ENCODE results near the gene EPHA3.

DNA sequence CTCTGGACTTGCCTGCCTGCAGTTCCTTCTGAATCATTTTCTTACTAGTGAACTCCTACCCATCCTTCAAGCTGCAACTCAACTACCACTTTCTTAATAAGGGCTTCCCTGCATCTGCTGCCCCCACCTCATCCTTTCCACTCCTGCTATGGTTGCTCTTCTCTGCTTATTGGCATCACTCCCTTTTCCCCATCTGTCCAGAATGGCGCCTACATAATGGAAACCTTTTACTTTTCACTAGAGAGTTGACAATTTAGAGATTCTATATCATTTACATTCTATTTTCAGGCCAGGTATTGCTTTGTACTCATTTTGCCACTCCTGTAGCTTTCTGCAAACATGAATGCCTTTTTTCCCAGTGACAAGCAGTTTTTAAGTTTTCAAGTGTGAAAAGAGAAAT is 1.9 kb upstream of the EPHA3 start:
- TF ChIP-seq, protein P1, sequence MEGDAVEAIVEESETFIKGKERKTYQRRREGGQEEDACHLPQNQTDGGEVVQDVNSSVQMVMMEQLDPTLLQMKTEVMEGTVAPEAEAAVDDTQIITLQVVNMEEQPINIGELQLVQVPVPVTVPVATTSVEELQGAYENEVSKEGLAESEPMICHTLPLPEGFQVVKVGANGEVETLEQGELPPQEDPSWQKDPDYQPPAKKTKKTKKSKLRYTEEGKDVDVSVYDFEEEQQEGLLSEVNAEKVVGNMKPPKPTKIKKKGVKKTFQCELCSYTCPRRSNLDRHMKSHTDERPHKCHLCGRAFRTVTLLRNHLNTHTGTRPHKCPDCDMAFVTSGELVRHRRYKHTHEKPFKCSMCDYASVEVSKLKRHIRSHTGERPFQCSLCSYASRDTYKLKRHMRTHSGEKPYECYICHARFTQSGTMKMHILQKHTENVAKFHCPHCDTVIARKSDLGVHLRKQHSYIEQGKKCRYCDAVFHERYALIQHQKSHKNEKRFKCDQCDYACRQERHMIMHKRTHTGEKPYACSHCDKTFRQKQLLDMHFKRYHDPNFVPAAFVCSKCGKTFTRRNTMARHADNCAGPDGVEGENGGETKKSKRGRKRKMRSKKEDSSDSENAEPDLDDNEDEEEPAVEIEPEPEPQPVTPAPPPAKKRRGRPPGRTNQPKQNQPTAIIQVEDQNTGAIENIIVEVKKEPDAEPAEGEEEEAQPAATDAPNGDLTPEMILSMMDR (IDR thresholded peaks at IDR 0.05): no peak
- no peak for TF ChIP-seq POLR2A (IDR thresholded peaks at IDR 0.05)
